Left lobe of liver (tissue), 2 donors: Measurements from ENCODE around the gene CARM1. TPM values are rescaled to one million over a fixed set of nuclear protein-coding genes. Genes with fewer than 3 reads are reported as not detected.
"Not testable (repeated sequence)": the region's sequence is repeated elsewhere in the genome, so short reads cannot be mapped to it uniquely, and the experiment has no call there.

Experiments
- ATAC-seq: fragments of 200-7000 bp; cut with Tn5 transposase; one replicate; pipeline ENCODE4 v1.9.1; 2020; ENCODE audit warnings: mild to moderate bottlenecking, moderate library complexity
- DNase-seq: peaks from one replicate; pipeline ENCODE4 v3.0.0-alpha.2; 2020; ENCODE audit warnings: low spot score
- total RNA-seq: library from RNA; stranded (reverse); gene quantifications from one replicate; pipeline ENCODE4 v1.2.1, GENCODE V29; 2021
- donor health status: DM: no; HTN: no; CAD: no; lungs with moderate emphysema.
- donor health status: DM: no; HTN: yes; CAD: no.

Gene CARM1
- total RNA-seq, 1 donor from 2014 or later: 16.5 TPM

DNA sequence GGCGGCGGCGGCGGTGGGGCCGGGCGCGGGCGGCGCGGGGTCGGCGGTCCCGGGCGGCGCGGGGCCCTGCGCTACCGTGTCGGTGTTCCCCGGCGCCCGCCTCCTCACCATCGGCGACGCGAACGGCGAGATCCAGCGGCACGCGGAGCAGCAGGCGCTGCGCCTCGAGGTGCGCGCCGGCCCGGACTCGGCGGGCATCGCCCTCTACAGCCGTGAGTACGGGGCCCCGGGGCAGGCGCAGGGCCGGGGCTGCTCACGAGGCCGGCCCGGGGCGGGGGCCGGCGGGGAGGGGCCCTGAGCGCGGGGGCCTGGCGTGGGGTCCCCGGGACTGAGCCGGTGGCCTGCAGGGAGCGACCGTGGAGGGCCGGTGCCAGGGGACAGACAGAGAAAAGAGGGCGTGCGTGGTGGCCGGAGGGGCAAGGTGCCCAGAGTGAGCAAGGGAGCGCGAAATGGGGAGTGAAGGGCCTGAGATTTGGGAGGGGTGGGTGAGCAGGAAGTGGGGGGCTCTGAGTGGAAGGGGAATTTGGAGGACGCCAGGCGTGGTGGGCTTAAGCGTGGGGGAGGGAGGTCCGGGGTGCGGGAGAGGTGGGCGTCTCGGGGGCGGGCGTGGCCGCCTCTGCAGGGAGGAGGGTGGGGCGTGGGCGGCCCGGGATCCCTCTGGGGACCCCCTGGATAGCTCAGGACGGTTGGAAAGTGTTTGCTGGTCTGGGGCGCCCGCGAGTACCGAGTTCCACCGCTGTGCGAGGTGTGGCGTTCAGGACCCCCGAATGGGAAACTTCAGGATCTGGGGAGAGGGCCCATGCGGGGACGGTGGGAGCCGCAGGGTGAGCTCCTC is 575 bp downstream of the CARM1 start:
- no peak for ATAC-seq
- peak; percentile 70 for DNase-seq

DNA sequence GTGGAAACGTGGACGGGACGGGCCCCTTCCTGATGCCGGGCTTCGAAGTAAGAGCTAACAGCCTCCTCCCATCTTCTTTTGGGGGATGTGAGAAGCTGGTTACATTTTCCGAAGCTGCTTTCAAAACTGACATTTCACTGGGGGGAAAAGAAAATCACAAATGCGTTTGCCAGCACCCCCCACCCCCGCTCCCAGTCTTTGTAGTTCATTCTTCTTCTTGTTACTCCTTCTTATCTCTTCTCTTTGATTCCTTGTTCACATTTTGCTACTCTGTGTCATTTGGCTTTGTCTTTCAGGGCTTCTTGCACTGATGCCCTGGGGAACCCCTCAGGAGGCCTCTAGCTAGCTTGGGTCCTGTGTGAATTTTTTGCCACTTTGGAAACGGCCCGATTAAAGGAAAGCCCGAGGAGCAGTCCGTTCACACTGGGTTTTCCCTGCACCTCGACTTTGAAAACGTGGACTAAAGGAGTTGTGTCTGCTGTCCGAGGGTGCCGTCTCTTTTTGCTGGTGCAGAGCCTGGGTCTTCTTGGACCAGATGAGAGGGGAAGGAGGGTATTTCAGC is 1.3 kb downstream of the CARM1 start:
- ATAC-seq: no peak
- no peak for DNase-seq

DNA sequence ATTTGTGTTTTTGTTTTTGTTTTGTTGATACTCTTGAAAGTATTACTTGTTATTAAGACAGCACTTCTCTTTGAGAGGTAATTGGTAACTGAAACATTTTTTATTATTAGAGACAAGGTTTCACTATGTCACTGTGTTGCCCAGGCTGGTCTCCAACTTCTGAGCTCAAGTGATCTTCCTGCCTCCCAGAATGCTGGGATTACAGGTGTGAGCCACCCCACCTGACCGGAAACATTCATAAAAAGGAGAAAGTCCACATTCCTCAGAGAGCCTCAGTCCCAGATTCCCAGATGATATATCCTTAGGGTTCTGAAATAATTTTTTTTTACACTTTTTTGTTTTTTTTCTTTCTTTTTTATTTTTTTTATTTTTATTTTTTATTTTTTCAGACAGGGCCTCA is 2.7 kb downstream of the CARM1 start:
- DNase-seq (no peak), ATAC-seq (no peak)

DNA sequence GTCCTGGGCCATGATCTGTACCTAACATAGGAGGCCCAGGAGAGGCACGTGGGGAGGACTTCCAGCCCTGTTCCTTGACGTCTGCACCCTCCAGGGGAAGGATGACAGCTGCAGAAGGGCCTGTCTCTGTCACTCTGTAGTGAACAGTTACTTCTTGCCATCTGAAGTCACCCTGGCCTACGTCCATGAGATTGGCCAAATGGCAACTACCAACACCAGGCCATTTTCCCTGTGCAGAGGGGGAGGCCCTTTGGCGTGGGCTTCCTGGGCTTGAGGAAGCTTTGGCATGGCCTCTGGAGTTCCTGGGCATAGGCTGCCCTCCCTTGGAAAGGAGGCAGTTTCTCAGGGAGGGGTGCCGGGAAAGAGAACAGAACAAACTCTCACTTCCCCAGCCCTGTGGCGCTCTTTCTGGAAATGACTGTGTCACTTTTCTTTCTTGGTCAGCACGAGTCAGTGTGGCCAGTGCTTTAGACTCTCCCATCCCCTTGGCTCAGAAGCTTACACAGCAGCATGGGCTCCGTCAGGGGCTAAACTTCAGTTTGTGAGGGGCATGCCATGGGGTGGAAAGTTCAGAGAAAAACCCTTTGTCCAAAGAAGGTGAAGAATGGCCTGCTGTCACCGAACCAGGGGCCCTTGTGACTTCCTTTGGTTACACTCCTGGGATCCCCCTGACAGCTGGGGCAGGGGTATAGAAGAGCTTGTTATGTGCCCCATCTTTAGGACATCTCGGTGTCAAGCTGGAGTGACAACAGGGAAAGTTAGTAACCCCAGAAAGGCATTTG is 5.3 kb downstream of the CARM1 start:
- DNase-seq: no peak

DNA sequence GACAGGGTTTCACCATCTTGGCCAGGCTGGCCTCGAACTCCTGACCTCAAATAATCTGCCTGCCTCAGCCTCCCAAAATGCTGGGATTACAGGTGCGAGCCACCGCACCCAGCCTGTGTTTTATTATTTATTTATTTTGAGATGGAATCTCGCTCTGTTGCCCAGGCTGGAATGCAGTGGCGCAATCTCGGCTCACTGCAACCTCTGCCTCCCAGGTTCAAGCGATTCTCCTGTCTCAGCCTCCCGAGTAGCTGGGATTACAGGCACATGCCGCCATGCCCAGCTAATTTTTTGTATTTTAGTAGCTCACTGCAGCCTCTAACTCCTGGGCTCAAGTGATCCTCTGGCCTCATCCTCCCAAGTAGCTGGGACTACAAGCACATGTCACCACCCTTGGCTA is 6.3 kb downstream of the CARM1 start:
- ATAC-seq, DNase-seq: not testable (repeated sequence)

More for the DNA sequence above, 5.3 kb downstream of the CARM1 start:
- no peak for ATAC-seq

DNA sequence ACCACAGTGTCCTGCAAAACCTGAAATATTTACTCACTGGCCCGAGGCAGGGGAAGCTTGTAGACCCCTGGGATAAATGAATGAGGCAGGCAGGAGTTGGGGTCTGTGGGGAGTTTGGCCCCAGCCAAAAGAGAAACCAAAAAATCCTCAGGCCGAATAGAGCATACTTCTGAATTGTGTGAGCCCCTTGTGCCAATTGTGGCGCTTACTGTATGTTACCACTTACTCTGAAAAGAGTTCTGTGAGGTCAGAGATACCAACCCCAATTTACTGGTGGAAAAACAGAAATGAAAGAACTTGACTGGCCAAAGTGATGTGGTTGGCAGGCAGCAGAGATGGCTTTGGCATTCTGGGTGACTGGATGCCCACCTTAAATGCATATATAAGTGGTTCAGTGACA is 6.9 kb downstream of the CARM1 start:
- DNase-seq (no peak), ATAC-seq (no peak)

DNA sequence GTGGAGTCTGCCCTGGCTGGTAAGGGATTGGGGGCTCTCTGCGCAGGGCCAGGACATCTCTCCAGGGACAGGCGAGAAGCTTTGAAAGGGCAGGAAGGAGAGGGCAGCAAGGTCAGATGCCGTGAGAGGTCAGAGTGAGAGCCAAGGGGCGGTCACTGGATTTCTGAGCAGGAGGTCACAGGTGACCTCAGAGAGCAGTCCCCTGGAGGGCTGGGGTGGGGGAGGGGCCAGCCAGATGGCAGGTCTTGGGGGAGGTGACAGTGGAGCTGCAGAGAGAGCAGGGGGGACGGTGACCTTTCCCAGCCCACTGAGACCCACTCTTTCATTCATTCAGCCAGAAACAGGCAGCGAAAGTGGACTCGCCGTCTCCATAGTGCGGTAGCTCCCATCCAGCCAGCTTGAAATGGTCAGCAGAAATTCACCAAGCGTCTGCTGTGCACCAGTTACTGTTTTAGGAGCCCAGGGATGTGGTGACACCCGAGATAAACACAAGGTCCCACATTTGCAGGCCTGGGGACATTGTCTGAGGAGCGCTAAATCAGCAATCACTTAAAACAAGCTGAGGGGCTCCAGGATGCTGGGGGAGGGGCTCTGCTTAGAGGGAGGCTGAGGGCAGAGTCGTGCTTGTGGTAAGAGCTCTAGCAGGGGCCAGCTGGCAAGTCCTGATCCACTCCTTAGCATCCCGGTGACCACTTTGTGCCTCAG is 10.2 kb downstream of the CARM1 start:
- DNase-seq: peak; percentile 64
- peak; percentile 69 for ATAC-seq

DNA sequence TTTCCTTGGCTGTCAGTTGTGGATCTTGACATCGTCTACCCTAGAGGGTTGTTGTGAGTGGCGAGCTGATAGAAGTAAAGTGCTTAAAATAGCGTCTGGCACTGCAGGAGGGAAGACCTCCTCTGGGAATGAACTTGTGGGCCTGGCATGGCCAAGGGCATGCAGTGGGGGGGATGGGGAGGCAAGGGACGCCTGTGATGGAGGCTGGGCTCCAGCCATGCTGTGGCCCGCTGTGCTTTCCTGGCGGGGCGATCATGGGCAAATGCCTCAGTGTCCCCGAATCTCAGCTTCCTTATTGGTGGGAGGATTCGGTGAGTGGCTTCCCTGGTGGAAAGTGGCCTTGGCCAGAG is 10.7 kb downstream of the CARM1 start:
- ATAC-seq: no peak
- DNase-seq: no peak

DNA sequence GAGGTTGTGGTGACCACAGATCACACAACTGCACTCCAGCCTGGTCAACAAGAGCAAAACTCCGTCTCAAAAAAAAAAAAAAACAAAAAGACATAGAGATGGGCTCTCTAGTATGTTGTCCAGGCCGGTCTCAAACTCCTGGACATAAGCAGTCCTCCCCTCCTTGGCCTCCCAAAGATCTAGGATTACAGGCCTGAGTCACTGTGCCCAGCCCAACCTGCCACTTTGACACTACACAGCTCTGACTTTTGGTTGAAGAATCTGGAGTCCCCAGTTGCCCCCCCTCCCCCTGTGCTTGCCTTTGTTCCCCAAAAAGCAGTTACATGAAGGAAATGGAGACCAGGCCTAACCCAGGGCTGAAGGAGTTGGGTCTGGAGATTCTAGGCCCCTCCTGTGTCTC is 12.9 kb downstream of the CARM1 start:
- DNase-seq: no peak
- no peak for ATAC-seq

DNA sequence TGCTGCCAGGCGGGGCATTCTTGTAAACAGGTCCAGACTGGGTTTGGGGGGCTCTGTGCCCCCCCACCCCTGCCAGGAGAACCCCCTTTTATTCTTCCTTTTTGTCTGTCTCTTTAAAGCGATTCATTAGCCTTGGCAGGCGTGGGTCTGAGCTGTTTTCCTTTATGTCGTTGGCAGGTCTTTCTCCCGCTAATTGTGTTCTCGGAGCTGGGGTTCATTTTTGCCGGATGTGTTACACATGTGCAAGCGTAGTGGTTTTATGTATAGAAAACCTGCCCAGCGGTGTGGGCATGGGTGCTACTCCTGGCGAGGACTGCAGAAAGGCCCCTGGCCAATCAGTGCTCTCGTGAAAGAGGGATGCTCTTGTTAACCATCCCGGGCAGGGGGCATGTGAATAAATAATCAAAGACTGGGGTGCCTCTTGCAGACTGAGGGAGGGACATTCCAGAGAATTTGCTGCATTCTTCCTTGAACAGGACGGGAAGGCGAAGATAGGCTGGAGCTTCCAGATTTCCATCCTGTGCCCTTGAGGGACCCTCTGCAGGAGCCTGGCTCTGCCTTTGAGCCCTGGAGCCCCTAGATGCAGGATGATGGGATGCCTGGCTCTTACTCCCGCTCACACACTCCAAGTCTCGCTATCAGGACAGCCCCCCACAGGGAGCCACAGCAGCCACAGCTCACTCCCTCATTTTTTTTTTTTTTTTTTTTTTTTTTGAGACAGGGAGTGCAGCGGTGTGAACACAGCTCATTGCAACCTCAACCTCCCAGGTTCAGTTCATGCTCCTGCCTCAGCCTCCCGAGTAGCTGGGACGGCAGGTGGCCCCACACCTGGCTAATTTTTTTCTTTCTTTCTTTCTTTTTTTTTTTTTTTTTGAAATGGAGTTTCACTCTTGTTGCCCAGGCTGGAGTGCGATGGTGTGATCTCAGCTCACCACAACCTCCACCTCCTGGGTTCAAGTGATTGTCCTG is 14.1 kb downstream of the CARM1 start:
- ATAC-seq: no peak
- DNase-seq: no peak

DNA sequence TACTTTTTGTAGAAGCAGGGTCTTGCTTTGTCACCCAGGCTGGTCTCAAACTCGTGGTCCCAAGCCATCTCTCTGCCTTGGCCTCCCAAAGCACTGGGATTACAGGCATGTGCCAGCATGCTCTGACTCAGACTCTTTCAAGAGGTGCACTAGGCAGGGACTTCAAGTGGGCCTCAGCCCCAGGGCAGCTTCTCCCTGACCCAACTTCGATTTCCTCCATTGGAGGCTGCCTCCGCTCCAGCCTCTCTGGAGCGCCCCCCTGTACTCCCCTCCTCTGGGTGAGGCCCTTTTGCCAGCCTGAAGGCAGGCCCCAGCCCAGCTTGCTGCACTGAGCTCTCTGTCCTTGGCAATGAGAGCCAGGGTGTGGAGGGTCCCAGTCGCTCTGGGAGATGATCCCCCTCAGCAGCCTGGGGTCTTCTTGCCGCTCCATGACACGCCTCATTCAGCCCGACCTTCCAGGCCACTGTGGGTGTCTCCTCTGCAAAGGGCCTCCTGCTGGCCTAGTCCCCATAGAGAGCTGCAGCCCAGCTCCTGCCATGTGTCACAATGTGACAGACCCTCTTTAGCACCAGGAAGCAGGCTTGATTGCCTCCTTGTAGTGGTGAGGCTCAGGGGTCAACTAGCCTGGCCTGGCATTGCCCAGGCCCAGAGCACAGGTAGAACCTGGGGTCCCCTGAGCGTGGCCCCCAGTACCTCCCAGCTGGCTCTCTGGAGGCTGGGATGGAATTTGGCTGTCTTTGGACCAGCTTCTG is 16.4 kb downstream of the CARM1 start:
- ATAC-seq: no peak
- no peak for DNase-seq

DNA sequence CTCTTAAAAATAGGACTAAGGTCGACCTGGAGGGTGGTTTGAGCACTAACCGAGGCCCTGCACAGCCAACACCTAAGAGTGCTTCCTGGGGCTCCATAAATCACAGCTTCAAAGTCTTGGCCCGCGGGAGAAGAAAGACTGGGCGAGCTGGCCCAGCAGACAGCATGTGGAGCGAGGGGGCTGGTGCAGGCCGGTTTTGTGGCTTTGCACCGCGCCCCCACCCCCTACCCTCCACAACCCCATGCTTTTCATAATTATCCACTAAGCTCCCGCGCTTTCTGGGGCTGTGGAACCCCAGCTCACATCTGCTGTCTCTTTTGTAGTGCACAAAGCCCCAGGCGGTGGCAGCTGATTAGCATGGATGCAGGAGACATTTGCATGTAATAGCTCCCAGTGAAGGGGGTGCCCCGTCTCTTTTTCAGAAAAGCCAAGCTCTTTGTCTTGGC is 17.1 kb downstream of the CARM1 start:
- no peak for DNase-seq
- ATAC-seq: no peak

DNA sequence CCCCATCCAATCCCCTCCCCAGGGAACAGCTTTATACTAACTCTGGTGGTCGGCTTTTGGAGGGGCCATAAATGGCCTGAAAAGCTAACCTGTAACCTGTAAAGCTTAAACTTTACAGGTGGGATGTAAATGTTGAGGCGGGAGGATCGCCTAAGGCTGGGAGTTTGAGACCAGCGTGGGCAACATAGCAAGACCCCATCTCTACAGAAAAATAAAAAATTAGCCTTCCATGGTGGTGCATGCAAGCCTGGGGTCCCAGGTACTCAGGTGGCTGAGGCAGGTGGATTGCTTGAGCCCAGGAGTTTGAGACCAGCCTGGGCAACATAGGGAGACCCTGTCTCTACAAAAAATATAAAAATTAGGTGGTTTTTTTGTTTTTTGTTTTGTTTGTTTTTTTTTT is 18.5 kb downstream of the CARM1 start:
- ATAC-seq: no peak
- DNase-seq: no peak

DNA sequence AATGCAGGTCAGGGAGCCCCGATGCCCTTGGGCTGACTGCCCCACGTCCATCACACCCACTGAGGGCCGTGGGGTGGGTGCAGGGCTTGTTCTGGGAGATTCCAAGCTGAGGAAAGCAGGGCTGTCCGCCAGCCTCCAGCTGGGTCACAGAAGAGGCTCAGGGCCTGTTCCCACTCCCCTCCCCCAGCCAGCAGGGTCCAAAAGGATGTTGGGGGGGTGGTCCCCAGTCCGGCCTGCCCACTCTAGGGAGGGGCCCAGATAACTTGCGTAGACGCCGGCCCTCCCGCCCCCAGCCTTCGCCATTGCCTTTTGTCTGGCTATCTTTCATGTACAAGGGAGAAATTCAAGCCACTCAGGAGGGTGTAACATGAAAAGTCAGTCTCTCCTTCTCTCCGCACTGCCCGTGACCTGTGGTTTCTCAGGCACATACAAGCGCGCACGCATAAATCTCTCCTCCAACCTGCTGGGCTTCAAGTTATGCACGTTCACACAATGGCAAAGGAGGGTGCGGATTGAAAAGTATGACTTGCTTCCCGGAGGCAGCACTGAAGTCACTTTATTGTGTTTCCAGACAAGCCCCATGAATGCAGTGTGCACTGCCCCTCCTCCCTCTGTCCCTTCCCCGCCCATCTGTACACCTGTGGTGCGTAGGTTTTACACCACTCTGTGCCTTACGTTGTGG is 20.2 kb downstream of the CARM1 start:
- no peak for ATAC-seq
- DNase-seq: no peak

DNA sequence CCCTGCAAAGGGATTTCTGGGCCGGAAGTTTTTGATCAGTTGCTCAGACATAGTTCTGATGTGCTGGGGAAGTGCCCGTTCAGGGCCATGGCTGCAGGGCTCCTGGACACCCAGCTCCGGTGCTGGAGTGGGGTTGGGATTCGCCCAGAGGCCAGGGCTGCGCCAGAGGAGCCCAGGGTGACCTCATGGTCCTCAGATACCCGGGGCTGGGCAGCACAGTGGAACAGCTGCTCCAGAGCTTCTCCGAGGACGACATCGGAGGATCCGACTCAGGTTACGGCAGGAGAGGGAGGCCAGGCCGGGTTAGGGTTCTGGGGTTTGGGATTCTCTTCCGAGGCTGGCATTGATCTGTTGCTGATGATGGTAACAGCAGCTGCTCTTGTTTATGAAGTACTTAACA is 20.9 kb downstream of the CARM1 start:
- no peak for DNase-seq

DNA sequence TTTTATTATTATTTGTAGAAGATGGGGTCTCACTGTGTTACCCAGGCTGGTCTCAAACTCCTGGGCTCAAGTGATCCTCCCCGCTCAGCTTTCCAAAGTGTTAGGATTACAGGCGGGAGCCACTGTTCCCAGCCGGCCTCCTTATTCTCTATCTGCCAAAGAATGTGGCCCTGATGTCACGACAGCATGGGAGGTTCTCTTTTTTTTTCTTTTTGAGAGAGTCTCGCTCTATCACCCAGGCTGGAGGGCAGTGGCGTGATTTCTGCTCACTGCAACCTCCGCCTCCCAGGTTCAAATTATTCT is 23.5 kb downstream of the CARM1 start:
- no peak for ATAC-seq
- no peak for DNase-seq

More for the DNA sequence above, 20.9 kb downstream of the CARM1 start:
- no peak for ATAC-seq

DNA sequence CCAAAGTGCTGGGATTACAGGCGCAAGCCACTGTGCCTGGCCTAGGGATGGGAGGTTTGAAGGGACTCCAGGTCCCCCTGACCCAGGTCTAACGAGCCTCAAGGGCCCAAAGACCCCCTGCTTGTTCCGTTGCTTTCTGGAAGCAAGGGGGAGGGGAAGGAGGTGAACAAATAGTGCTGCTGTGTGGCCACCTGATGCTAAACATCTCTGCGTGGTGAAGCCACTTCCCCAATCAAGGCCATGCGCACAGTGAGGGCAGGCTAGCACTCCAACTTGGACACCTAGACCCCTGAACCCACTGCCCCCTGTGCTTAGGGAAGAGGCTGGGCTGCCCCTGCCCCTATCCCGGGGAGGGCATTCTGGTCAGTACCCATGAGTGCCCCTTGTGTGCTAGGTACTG is 24.0 kb downstream of the CARM1 start:
- no peak for ATAC-seq
- DNase-seq: no peak

DNA sequence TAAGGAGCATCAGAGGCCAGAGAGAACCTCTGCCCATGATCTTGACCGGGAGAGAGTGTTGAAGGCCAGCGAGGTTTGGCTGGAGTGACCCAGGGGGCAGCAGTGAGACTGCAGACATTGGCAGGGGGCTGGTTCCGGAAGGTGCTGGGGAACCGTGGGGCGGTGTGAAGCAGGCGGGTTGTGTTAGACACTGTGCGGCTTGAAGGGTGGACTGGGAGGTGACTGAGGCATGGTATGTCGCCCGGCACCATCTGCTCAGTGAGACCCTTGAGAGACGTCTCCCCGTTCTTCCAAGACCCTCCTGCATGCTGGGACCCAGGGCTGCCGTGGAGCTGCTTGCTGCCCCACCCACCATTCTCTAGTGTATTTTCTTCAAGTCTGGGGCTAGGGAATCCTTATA is 24.6 kb downstream of the CARM1 start:
- ATAC-seq (no peak), DNase-seq (no peak)
